ENCODE measurements around the gene RYR1. TPM values are rescaled to one million over a fixed set of nuclear protein-coding genes. Genes with fewer than 3 reads are reported as not detected.

The RYR1 gene
- total and polyA plus RNA-seq, 2 of the 8 experiments (the other 6 are each of a cell fraction or from before 2014, with no cell fraction given), result 5.8 to 11.8 TPM

- TF ChIP-seq CHD7 (IDR thresholded peaks at IDR 0.05; ENCODE audit: insufficient replicate concordance, low read length) (no peak), BACH1 (IDR thresholded peaks at IDR 0.05; ENCODE audit: low read length) (no peak), NRF1 (IDR thresholded peaks at IDR 0.05; ENCODE audit: low read depth, low read length) (no peak)
Measured at GRCh38 chr19:38549061-38549460, 115.6 kb downstream of the RYR1 start (continued).
